Breast epithelium (tissue), 4 donors: ENCODE measurements around the gene SCARF2. TPM values are rescaled to one million over a fixed set of nuclear protein-coding genes. Genes with fewer than 3 reads are reported as not detected.
"Not testable (repeated sequence)": the region's sequence is repeated elsewhere in the genome, so short reads cannot be mapped to it uniquely, and the experiment has no call there.

ENCODE experiments used
- DNase-seq, 2 donors: peaks; one replicate each; pipeline ENCODE4 v3.0.0-alpha.2; 2019; ENCODE audit warnings: low spot score in 2 of 2
- H3K27ac ChIP-seq, 2 donors: fragments of 200-600 bp; sonication (generic) in 1 of 2; one replicate each; pipeline ENCODE4 v1.5.1; 2016 to 2019; ENCODE audit warnings: mild to moderate bottlenecking in 1 of 2
- H3K27me3 ChIP-seq, 2 donors: fragments of 200-600 bp; sonication (generic) in 1 of 2; one replicate each; pipeline versions ENCODE4 v1.5.1 to v1.6.0; 2017 to 2019; ENCODE audit warnings: control low read depth in 1 of 2, mild to moderate bottlenecking in 1 of 2
- H3K36me3 ChIP-seq: fragments of 200-600 bp; one replicate; pipeline ENCODE4 v1.5.1; 2019
- H3K4me1 ChIP-seq, 2 donors: fragments of 200-600 bp; sonication (generic); one replicate each; pipeline ENCODE4 v1.5.1; 2016 to 2019; ENCODE audit warnings: control low read depth in 1 of 2
- H3K4me3 ChIP-seq, 3 donors: fragments of 200-600 bp; sonication (generic); 1 replicate in 2 of 3; 2 replicates in 1 of 3; pipeline ENCODE4 v1.5.1; 2016 to 2019; ENCODE audit warnings: mild to moderate bottlenecking in 3 of 3, moderate library complexity in 2 of 3
- H3K9me3 ChIP-seq, 2 donors: fragments of 200-600 bp; sonication (generic) in 1 of 2; one replicate each; pipeline ENCODE4 v1.5.1; 2016 to 2019; ENCODE audit warnings: control low read depth in 1 of 2
- POLR2A ChIP-seq: fragments of 450-650 bp; IDR thresholded peaks from one replicate; pipeline ENCODE4 v1.6.1; 2016; ENCODE audit warnings: antibody characterized with exemption, mild to moderate bottlenecking, moderate library complexity
- POLR2AphosphoS5 ChIP-seq, 3 donors: sonication (generic); formaldehyde crosslinking; IDR thresholded peaks; one replicate each; pipeline ENCODE4 v1.6.1; 2017; ENCODE audit warnings: antibody characterized with exemption in 3 of 3
- intact Hi-C: fragments of 100-400 bp; cut with DNase I; formaldehyde crosslinking; loops from one replicate; pipeline ENCODE4 v1.15.1; 2023; ENCODE audit warnings: low total_unique reads
- total RNA-seq, 3 donors: library from RNA; depleted of rRNA; stranded (reverse); fragments of >200 nt; gene quantifications; one replicate each; pipeline ENCODE4 v1.1.0, GENCODE V29; 2016
- TF ChIP-seq, protein P1 (sequence below), 3 donors: fragments of 450-650 bp; IDR thresholded peaks; one replicate each; pipeline ENCODE4 v1.5.1; 2016 to 2017; ENCODE audit warnings: antibody characterized with exemption in 3 of 3, mild to moderate bottlenecking in 3 of 3, moderate library complexity in 3 of 3

Gene SCARF2
- total RNA-seq, 3 donors from 2014 or later, result 5.3 to 14.7 (median 12.3) TPM

DNA sequence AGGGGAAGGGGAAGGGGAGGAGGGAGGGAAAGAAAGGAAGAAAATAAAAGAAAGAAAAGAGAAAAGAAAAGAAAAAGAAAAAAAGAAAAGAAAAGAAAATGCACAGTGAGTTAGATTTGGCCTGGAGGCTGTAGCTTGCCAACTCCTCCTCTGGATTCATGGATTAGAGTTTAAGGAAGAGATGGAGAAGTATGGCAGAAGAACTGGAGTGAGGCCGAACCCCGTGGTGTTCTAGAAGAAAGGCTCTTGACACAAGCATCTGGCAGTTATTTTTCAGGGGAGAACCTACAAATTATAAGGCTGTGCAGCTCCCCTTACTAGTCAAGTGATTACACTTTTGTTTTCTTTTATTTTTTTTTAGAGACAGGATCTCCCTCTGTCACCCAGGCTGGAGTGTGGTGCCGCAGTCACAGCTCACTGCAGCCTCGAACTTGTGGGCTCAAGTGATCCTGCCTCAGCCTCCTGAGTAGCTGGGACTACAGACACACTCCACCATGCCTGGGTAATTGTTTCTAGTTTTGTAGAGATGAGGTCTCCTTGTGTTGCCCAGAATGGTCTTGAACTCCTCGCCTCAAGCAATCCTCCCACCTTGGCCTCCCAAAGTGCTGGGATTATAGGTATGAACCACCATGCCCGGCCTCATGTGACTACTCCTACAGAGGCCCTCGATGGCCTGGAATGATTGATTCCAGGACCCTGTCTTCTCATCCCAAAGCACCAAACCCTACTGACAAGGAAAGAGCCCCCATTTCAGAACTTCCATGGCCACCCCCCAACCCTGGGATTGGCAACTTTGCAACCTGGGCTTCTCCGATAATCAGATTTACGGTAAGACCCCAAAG is 24.2 kb downstream of the SCARF2 start:
- Histone ChIP-seq H3K27me3 (no peaks in the 10 kb centered on the region), H3K4me1 (peaks cover 2 to 3% of the 10 kb centered on the region in 2 donors), H3K36me3 (no peaks in the 10 kb centered on the region), H3K9me3 (no peaks in the 10 kb centered on the region), H3K27ac (no peak overlapping the region), H3K4me3 (no peak overlapping the region)
- DNase-seq, result no peak
- TF ChIP-seq POLR2AphosphoS5 (IDR thresholded peaks at IDR 0.05) (no peak), POLR2A (no peak)
- TF ChIP-seq, protein P1, sequence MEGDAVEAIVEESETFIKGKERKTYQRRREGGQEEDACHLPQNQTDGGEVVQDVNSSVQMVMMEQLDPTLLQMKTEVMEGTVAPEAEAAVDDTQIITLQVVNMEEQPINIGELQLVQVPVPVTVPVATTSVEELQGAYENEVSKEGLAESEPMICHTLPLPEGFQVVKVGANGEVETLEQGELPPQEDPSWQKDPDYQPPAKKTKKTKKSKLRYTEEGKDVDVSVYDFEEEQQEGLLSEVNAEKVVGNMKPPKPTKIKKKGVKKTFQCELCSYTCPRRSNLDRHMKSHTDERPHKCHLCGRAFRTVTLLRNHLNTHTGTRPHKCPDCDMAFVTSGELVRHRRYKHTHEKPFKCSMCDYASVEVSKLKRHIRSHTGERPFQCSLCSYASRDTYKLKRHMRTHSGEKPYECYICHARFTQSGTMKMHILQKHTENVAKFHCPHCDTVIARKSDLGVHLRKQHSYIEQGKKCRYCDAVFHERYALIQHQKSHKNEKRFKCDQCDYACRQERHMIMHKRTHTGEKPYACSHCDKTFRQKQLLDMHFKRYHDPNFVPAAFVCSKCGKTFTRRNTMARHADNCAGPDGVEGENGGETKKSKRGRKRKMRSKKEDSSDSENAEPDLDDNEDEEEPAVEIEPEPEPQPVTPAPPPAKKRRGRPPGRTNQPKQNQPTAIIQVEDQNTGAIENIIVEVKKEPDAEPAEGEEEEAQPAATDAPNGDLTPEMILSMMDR (IDR thresholded peaks at IDR 0.05), result no peak
- intact Hi-C loops, result no loop called here

DNA sequence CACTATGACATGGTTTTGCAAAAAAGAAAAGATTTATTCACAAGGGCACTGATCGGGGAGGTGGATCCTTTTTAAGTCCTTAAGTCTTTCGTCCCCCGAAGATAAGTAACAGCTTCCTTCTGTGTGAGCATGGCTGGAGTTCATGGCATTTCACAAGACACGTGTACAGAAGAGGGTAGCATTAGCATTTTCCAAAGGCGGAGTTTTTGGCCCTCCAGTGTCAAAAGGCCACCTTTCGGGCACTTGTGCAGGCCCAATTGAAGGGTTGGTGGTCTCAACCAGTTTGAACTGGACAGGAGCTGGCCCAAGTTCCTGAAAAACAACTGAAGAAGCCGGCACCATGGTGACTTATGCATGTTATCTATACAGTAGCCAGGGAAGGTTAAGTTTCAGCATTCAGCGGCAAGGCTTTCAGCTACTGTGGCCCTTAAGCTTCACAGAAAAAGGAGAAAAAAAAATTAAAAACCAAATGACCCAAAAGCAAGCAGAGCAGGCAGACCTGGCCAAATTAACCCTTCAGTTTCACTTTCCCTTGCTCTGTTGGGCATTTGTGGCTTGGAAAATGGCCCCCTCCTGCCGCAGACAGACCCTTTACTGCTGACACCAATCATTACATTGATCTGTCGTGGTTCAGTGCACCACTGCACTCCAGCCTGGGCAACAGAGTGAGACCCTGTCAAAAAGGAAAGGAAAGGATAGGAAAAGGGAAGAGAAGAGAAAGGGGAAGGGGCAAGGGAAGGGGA is 25.0 kb downstream of the SCARF2 start:
- Histone ChIP-seq H3K27ac (no peak overlapping the region), H3K4me3 (no peak overlapping the region), H3K9me3 (no peaks in the 10 kb centered on the region), H3K4me1 (no peaks in the 10 kb centered on the region), H3K27me3 (no peaks in the 10 kb centered on the region), H3K36me3 (no peaks in the 10 kb centered on the region)
- DNase-seq, result no peak
- intact Hi-C loops, result no loop called here
- TF ChIP-seq POLR2A (no peak), POLR2AphosphoS5 (IDR thresholded peaks at IDR 0.05) (no peak)
- TF ChIP-seq, protein P1 (IDR thresholded peaks at IDR 0.05), result no peak

DNA sequence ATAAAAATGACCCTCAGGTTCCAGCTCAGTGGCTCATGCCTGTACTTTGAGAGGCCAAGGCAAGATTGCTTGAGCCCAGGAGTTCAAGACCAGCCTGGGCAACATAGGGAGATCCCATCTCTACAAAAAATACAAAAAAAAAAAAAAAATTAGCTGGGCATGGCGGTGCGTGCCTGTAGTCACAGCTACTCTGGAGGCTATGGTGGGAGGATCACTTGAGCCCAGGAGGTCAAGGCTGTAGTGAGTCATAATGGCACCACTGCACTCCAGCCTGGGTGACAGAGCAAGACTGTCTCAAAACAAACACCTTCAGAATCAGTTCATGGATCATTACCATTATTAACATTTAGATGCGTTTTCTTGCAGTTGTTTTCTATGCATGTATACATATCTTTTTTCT is 28.2 kb downstream of the SCARF2 start:
- H3K27me3 ChIP-seq, DNase-seq, H3K36me3 ChIP-seq, H3K27ac ChIP-seq, H3K4me1 ChIP-seq, H3K9me3 ChIP-seq, H3K4me3 ChIP-seq, intact Hi-C loops: not testable (repeated sequence)

DNA sequence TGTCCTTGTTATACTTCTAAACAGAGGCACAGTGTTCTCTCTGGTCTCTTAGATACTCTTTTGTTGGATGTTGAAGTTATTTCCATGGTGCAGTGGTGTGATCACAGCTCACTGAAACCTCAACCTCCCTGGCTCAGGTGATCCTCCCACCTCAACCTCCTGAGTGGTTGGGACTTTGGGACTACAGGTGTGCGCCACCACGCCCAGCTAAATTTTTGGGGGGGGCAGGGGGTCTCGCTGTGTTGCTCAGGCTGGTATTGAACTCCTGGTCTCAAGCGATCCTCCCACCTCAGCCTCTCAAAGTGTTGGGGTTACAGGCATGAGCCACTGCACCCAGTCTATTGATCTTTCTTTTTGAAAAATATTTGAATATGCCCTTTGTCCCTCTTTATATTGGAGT is 28.7 kb downstream of the SCARF2 start:
- DNase-seq, result no peak
- H3K36me3 ChIP-seq, result peaks cover 5% of the 10 kb centered on the region
- TF ChIP-seq, protein P1 (IDR thresholded peaks at IDR 0.05), result no peak
- TF ChIP-seq POLR2AphosphoS5 (IDR thresholded peaks at IDR 0.05) (no peak), POLR2A (no peak)
- H3K4me1 ChIP-seq, result no peaks in the 10 kb centered on the region
- no peaks in the 10 kb centered on the region for H3K27me3 ChIP-seq
- H3K9me3 ChIP-seq, result no peaks in the 10 kb centered on the region
- H3K27ac ChIP-seq, result no peak overlapping the region
- no peak overlapping the region for H3K4me3 ChIP-seq
- intact Hi-C loops, result no loop called here

DNA sequence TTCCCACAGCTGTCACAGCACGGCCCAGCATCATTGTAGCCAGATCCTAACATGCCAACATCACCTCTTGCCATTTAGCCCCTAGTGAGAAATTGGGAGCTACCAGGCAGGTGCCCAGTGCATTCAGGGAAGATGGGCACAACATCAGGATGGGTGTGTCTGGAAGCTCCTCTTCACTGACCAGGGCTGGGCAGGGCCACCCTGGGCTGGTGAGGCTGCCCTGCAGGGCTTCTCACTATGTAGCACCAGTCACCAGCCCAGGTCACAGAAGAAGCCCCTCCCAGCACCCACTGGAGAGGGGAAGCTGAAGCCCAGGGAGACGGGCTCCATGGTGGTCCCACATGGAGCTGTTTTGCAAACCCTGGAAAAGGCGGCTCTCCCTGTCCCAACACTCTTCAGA is 29.8 kb downstream of the SCARF2 start:
- H3K36me3 ChIP-seq, result peaks cover 5% of the 10 kb centered on the region
- H3K4me3 ChIP-seq, result no peak overlapping the region
- H3K27ac ChIP-seq, result no peak overlapping the region
- no peak for DNase-seq
- no peaks in the 10 kb centered on the region for H3K27me3 ChIP-seq
- H3K9me3 ChIP-seq, result no peaks in the 10 kb centered on the region
- intact Hi-C loops, result no loop called here
- TF ChIP-seq POLR2AphosphoS5 (IDR thresholded peaks at IDR 0.05) (no peak), POLR2A (no peak)
- TF ChIP-seq, protein P1 (IDR thresholded peaks at IDR 0.05), result no peak
- H3K4me1 ChIP-seq, result no peaks in the 10 kb centered on the region
